Ammon's horn (tissue), 1 donor: ENCODE results near the gene IL17RA.

Experiments used
- DNase-seq: peaks from one replicate; pipeline ENCODE4 v3.0.0-alpha.2; 2016; ENCODE audit warnings: low spot score

Gene IL17RA

DNA sequence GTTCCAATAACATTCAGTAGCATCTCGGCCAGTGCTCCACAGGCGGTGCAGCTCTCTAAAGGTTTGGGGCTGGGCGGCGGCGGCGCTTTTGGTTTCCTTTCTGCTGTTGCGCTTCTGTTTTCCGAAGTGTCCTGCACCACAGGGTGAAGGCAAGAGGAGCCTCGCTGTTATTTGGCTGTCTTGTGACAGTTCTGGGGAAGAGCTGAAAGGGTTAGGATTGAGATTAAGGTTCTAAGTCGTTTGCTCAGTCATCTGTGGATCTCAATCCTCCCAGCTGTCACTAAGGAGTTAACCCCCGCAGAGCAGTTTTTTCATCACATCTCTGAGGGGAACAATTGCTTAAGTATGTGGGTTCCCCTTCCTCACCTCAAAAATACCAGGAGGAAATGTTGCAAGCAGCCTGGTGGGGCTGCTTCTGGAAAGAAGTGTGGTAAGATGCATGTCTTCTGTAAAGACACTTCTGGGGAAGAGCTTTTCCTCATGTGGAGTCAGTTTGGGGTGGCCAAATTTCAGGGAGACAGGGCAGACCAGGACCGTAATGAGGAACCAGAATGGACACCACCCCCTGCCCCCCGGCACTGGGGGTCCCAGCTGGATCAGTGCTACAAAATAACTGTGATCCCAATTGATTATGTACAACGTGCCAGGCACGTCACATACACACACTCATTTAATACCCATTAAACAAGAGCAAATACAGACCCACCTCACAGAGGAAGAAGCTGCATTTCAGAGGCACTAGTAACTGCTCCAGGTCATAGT, 22.2 kb downstream of the IL17RA start:
- peak; percentile 40 for DNase-seq

DNA sequence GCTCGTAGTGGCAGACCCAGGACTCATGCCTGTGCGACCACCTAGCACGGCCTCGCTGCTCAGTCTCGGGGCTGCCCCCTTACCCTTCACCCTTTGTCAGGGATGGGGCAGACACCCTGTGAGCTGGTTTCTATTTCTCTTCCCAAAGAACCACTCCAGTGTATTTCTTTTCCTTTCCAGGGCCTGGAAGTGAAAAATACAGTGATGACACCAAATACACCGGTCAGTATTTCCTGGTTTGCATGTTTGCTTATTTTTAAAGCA, 22.7 kb downstream of the IL17RA start:
- no peak for DNase-seq

DNA sequence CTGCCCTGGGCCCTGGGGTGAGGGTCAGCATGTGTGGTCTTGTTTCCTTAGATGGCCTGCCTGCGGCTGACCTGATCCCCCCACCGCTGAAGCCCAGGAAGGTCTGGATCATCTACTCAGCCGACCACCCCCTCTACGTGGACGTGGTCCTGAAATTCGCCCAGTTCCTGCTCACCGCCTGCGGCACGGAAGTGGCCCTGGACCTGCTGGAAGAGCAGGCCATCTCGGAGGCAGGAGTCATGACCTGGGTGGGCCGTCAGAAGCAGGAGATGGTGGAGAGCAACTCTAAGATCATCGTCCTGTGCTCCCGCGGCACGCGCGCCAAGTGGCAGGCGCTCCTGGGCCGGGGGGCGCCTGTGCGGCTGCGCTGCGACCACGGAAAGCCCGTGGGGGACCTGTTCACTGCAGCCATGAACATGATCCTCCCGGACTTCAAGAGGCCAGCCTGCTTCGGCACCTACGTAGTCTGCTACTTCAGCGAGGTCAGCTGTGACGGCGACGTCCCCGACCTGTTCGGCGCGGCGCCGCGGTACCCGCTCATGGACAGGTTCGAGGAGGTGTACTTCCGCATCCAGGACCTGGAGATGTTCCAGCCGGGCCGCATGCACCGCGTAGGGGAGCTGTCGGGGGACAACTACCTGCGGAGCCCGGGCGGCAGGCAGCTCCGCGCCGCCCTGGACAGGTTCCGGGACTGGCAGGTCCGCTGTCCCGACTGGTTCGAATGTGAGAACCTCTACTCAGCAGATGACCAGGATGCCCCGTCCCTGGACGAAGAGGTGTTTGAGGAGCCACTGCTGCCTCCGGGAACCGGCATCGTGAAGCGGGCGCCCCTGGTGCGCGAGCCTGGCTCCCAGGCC, 23.7 kb downstream of the IL17RA start:
- DNase-seq: no peak

DNA sequence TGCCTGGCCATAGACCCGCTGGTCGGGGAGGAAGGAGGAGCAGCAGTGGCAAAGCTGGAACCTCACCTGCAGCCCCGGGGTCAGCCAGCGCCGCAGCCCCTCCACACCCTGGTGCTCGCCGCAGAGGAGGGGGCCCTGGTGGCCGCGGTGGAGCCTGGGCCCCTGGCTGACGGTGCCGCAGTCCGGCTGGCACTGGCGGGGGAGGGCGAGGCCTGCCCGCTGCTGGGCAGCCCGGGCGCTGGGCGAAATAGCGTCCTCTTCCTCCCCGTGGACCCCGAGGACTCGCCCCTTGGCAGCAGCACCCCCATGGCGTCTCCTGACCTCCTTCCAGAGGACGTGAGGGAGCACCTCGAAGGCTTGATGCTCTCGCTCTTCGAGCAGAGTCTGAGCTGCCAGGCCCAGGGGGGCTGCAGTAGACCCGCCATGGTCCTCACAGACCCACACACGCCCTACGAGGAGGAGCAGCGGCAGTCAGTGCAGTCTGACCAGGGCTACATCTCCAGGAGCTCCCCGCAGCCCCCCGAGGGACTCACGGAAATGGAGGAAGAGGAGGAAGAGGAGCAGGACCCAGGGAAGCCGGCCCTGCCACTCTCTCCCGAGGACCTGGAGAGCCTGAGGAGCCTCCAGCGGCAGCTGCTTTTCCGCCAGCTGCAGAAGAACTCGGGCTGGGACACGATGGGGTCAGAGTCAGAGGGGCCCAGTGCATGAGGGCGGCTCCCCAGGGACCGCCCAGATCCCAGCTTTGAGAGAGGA, 24.5 kb downstream of the IL17RA start:
- no peak for DNase-seq

DNA sequence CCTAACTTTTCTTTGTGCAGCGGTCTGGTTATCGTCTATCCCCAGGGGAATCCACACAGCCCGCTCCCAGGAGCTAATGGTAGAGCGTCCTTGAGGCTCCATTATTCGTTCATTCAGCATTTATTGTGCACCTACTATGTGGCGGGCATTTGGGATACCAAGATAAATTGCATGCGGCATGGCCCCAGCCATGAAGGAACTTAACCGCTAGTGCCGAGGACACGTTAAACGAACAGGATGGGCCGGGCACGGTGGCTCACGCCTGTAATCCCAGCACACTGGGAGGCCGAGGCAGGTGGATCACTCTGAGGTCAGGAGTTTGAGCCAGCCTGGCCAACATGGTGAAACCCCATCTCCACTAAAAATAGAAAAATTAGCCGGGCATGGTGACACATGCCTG, 25.2 kb downstream of the IL17RA start:
- DNase-seq: no peak

DNA sequence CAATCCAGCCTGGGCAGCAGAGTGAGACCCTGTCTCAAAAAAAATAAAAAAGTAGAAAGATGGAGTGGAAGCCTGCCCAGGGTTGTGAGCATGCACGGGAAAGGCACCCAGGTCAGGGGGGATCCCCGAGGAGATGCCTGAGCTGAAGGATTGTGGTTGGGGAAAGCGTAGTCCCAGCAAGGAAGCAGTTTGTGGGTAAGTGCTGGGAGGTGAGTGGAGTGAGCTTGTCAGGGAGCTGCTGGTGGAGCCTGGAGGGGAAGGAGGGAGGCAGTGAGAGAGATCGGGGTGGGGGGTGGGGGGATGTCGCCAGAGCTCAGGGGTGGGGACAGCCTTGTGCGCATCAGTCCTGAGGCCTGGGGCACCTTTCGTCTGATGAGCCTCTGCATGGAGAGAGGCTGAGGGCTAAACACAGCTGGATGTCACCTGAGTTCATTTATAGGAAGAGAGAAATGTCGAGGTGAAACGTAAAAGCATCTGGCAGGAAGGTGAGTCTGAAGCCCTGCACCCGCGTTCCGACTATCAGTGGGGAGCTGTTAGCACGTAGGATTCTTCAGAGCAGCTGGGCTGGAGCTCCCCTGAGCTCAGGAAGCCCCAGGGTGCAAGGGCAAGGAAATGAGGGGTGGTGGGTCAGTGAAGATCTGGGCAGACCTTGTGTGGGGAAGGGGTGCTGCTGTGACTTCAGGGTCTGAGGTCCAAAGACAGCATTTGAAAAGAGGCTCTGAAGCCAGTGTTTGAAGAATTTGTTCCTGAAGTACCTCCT, 26.2 kb downstream of the IL17RA start:
- no peak for DNase-seq

DNA sequence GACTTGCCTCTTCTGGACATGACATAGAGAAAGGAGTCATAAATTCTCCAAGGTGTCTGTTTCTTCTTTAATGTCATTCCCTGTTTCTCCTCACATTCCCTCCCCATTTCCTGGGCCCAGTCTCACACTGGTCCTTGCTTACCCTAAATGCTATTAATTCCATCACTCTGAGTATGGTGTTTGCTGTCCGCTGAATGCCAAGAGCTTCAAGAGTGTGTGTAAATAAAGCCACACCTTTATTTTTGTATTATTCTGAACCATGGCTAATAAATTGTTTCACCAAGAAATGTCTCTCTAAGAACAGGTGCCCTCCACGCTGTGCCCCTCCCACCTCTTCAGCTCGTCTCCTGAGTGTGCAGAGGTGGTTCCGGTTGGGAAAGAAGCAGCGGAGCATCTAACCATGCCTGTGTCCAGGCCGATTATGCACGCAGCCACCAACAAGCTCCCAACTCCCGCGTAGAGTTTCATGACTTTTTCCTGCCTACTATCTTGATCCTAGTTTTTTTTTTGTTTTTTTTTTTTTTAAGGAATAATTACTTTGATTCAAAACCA, 27.8 kb downstream of the IL17RA start:
- no peak for DNase-seq

DNA sequence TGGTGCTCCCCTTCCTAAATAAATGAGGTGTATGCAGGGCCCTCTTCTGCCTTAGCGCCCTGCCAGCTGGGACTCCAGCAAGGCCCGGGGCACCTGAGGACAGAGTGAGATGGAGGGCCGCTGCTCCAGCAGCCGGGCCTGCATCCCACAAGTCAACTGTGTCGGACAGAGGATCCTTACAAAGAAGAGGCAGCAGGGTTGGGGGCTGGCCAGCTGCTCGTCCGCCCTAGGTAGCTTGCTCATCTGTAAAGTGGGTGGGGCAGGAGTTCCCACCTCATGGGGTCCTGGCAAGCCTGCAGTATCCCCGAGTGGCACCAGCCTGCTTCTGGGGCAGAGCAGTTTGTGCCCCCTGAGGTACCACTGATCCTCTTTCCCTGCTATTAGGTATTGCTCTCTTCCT, 28.8 kb downstream of the IL17RA start:
- DNase-seq: no peak

DNA sequence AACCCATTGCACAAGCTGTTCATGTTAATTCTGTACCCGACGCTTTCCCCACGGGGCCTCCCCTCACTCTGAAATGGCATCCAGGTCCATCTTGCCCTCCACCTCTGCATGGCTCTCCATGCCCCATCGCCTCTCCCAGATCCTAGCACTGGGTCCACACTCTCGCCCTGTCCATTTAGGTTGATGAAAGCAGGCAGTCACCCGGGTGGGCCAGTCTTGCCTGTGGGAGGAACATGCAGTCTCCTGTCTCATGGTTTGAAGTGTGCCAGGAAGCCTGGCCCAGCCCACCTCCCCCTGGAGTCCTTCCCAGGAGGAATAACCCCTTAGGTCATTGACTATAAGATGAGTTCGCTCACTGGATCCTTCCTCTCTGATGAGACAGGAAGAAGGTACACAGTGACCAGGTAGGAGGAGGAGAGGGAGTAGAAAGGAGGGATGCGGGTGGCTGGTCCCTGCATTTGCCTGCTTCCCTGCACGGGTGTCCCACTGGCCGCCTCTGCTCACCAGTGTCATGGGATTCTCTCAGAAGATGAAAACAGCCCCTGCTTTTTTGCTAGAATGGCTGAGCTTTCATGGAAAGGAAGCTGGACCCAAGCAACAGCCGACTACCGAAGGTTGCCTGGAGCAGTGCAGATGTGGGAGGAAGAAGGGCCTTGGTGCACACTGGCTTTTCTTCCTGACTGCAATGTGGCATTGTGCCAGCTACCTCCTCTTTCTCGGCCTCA, 29.5 kb downstream of the IL17RA start:
- DNase-seq: no peak

DNA sequence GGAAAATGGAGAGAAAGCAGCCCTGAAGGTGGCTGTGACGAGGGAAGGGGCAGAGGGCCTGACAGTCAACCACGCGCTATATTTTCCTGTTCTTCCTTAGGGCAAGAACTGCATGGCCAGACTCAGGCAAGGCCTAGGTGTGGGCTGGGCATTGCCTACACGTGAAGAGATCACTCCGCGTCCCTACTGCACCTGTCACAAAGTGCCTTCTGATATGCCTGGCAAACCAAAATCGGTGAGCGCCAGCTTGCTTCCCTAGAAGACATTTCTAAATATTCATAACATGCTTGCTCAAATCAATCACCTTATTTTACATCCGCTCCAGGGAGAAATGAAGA, 30.1 kb downstream of the IL17RA start:
- no peak for DNase-seq

DNA sequence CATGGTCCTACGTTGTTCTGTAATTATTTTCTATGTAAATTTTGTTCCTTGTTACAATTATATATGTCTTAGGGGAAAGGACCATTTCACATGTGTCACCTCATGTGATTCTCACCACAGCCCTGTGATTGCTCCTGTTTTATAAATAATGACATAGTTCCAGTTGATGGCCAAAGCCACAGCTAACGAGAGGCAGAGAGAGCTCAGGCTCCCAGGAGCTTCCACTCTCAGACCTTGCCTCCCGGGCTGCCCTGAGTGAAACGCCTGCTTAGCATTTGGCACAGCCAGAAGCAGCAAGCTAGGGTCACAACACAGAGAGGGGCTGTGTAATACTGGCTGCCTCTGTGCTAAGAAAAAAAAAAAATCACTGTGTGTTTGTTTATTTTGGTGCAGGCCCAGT, 30.4 kb downstream of the IL17RA start:
- no peak for DNase-seq

DNA sequence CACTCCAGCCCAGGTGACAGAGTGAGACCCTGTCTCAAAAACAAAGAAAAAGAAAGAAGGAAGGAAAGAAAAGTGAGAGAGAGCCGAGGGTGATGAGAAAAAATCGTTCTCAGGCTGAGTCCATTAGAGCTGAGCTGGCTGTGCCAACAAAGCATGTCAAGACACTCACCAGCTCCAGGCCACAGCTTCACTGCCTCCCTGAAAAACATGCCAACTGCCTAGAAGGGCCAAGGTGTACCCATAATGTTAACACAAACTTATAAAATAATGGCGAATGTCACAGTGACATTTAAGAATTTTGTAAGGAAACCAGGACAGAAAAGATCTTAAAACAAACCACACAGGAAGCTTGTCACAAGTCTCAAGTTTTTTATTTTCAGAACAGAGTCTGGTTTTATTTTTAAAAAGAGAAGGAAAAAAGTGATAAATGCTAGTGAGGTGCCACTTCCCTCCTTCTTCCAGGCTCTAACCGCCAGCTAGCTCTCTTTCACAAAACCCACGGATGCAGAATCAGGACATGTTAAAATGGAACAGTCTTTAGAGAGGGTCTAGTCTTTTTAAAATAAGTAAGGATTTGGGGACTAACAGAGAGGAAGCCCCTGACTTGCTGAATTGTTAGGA, 31.3 kb downstream of the IL17RA start:
- DNase-seq: no peak

DNA sequence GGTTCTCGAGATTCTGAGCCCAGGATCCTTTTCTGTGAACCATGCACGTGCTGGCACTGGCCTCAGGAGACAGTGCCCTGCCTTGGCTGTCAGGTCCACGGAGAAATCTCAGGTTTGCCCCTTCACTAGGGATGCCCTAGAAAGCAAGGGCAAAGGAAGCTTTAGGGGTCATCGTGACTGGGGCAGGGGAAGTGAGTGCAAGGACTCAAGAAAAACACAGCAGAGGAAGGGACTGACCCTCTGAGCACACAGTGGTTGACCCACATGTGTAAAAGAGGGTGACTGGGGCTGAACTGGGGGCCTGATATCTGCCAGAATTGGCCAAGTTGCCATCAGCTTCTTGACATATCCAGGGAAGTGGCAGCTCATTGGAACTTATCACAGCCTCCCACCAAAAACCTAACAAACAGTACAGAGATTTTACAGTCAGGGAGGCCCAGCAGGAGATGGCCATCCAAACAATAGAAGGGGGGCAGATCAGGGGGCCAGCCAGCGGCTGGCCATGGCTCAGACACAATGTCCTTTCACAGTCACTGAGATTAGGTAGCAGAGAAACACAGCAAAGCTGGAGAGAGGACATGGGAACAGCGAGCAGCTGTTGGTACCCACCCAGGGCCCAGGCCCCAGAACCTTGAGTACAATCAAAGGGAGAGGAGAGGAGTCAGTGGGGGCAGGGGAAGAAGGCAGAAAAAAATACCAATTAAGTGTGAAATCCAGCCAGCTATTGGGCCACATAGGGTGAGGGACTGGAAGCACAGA, 32.0 kb downstream of the IL17RA start:
- no peak for DNase-seq

DNA sequence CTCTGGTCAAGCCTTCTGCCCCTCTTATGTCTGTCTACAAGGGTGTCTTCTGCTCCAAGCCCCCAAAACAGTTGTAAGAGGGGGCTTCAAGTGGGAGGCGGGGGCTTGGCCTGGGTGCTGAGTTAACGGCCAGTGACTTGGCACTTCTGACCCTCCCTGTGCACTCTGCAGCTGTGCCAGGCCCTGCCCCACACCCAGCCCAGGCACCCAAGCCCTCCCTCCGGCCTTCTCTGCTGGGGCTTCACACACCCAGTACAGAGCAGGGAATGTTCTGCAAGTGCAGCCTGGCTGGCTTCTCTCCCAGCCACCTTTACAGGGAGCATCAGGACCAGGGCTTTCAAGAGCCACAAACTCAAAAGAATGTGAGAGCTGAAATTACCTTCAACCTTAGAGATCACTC, 32.6 kb downstream of the IL17RA start:
- no peak for DNase-seq

DNA sequence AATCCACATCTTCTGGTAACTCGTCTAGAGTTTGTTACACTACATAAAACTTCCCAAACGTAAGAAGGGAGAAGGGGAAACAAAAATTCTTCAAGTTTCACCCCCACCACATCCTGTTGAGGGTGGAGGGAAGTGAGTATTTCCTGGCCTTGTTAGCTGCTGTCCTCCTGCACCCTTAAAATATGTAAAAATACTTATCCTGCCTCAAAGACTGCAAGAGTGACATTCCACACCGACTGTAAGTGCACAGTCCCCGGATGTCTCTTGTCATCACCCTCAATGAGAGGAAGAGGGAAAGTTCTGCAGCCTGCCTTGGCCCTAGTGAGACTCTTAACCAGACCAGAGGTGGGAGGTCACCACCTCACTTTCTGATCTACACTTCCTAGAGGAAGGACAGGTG, 33.1 kb downstream of the IL17RA start:
- no peak for DNase-seq

DNA sequence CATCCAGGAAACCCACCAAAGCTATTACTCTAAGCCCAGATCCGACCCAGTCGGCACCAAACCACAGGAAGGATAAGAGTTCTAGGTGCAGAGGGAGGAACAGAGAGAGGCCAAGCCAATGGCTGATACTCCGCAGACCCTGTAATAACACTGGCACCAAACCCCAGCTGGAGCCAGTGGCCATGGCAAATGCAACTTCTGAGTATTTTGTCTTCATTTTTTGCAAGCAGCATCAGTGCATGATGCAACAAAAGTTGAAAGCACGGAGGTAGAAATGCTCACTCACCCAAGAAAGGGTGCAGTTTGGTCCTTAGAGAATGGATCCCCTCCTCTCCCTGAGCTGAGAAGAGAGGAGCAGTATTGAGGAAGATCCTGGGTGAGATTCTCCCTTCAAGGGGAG, 33.5 kb downstream of the IL17RA start:
- no peak for DNase-seq

DNA sequence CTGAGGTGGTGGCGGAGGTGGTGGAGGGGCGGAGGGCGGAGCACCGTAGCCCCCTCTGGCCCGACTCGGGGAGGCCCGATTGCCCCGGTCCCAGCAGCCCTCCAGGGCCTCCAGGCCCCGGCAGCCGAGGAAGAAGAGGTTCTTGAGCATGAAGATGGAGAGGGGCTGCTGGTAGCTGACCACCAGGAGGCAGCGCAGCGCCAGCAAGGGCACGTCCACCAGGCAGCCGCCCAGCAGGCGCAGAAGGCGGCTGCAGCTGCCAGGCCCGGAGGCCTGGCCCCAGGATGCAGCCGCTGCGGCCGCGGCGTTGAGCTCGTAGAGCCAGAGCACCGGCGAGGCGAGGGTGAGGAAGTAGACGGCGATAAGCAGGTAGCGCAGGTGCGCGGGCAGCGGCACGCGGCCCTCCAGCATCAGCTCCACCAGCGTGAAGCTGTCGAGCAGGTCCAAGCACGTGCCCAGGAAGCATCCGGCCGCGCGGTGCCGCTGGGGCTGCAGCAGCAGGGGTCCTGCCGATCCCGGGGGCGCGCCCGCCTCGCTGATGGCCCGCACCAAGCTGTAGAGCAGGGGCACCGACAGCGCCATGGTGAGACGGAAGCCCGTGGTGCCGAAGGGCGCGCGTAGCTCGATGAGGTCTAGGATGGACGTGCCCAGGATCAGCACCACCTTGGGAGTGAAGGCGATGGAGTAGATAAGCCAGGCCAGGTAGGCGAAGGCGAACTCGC, 34.8 kb downstream of the IL17RA start:
- DNase-seq: no peak

DNA sequence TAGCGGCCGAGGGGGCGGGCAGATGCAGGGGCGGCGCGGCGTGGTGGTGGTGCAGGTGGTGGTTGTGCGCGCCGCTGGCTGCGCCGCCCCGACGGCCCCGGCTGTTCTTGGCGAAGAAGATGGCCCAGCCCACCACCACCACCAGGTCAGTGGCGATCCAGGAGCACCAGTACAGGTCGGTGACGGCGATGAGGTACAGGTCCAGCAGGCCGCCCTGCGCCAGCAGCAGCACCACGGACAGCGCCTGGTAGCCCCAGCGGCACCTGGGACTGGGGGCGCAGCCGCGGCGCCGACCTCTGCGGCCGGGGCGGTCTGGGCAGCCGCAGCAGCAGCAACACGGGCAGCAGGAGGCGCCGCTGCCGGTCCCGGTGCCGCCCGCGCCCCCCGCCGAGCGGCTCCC, 35.5 kb downstream of the IL17RA start:
- DNase-seq: no peak

DNA sequence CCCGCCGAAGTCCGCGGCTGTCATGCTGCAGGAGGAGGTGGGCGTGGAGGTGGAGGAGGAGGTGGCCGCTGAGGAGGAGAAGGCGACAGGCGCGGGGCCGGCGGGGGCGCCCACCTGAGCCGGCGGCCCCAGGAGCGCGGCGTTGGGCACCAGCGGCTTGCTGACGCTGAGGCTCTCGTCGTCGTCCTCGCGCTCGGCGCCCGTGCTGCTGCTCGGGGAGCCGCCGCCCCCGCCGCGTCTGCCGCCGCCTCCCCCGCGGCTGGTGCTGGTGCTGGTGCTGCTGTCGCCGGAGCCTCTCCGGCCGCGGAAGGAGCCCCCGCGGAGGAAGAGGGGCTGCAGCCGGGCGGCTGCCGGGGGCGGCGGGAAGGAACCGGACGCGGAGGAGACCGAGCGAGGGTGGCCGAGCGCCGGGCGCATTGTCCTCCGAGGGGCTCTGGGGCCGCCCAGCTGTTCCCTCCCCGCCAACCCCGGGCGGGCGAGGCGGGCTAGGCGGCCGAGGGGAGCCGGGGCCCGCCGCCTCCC, 36.0 kb downstream of the IL17RA start:
- DNase-seq: peak; percentile 44
